HUES6 (cell line): ENCODE data around the gene C1QL2.
A peak's percentile ranks its signal among the peaks of the same experiment; 100 is the strongest.

Experiments
- H3K27ac ChIP-seq: 2 replicates; pipeline ENCODE4 v1.7.0; 2013; ENCODE audit warnings: low read depth, mild to moderate bottlenecking, low read length, inconsistent platforms
- H3K27me3 ChIP-seq: 2 replicates; pipeline ENCODE4 v1.6.1; 2013; ENCODE audit warnings: low read length; ENCODE audit not compliant: control insufficient read depth, insufficient read depth
- H3K36me3 ChIP-seq: 2 replicates; pipeline ENCODE4 v1.6.1; 2013; ENCODE audit warnings: low read length; ENCODE audit not compliant: control insufficient read depth, insufficient read depth
- H3K4me1 ChIP-seq: 2 replicates; pipeline ENCODE4 v1.6.1; 2013; ENCODE audit warnings: low read length; ENCODE audit not compliant: control insufficient read depth, insufficient read depth
- H3K4me3 ChIP-seq: 2 replicates; pipeline ENCODE4 v1.5.1; 2013; ENCODE audit warnings: low read depth, low read length
- H3K9ac ChIP-seq: one replicate; pipeline ENCODE4 v1.6.1; 2013; ENCODE audit warnings: mild to moderate bottlenecking, low read length
- H3K9me3 ChIP-seq: 2 replicates; pipeline ENCODE4 v1.6.1; 2013; ENCODE audit warnings: low read depth, low read length; ENCODE audit not compliant: control insufficient read depth, insufficient read depth

Gene C1QL2

DNA sequence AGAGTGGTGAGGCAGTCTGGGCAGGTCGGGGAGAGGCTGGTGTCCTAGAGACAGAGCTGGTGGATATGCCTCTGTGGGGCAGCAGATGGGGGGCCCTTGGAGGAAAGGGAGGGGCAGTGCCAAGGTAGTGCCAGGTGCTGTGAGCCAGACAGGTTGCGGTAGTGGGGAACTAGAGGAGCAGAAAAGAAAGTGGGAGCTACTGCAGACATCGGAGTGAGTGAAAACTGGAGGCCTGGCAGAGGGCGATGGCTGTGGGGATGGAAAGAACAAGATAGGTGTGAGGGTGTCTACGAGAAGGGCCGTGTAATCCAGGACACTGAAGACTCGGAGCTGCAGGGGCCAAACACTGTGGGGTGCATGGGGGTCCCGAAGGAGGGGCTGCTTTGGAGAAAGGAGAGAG lies 21.7 kb downstream of the C1QL2 start:
- H3K27me3 ChIP-seq: no peaks in the 10 kb centered on the region
- H3K9ac ChIP-seq: no peak overlapping the region
- H3K4me1 ChIP-seq: 0 out of 2 replicates have a peak, but pooled peaks cover 4% of the 10 kb centered on the region
- H3K27ac ChIP-seq: no peak overlapping the region
- 0 out of 2 replicates have a peak, but pooled peaks cover 2% of the 10 kb centered on the region for H3K9me3 ChIP-seq
- no peaks in the 10 kb centered on the region for H3K36me3 ChIP-seq
- H3K4me3 ChIP-seq: no peak overlapping the region

GRCh38 chr2:119136093-119136492 lies 22.5 kb downstream of the C1QL2 start:
- H3K4me1 ChIP-seq: 0 out of 2 replicates have a peak, but pooled peaks cover 4% of the 10 kb centered on the region
- no peak overlapping the region for H3K27ac ChIP-seq
- no peak overlapping the region for H3K4me3 ChIP-seq
- H3K9ac ChIP-seq: no peak overlapping the region
- no peaks in the 10 kb centered on the region for H3K36me3 ChIP-seq
- H3K9me3 ChIP-seq: 0 out of 2 replicates have a peak, but pooled peaks cover 2% of the 10 kb centered on the region
- H3K27me3 ChIP-seq: no peaks in the 10 kb centered on the region

DNA sequence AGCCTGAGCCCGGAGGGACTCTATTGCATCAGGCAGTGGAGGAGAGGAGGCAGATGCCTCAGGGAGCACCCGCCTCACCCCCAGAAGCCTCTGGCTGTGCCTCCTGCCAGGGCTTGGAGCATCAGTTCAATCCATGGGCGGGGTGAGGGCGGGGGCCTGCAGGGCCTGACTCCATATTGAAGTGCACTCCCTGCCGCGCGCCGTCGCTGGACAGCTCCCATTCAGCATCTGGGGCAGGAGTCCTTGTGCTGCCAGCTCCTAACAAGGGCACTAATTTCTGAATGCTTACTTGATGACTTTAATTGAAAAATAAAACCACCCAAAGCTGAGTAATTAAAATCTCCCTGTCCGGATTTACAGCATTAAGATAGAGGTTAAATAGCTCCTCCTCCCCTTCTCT lies 23.8 kb downstream of the C1QL2 start:
- Histone ChIP-seq H3K9me3 (0 out of 2 replicates have a peak, but pooled peaks cover 2% of the 10 kb centered on the region), H3K36me3 (no peaks in the 10 kb centered on the region), H3K4me3 (no peak overlapping the region), H3K4me1 (peaks cover 15% of the 10 kb centered on the region), H3K9ac (no peak overlapping the region), H3K27ac (no peak overlapping the region), H3K27me3 (no peaks in the 10 kb centered on the region)

- no peak overlapping the region for H3K27ac ChIP-seq
- H3K4me1 ChIP-seq: peaks cover 15% of the 10 kb centered on the region
- no peak overlapping the region for H3K9ac ChIP-seq
- no peaks in the 10 kb centered on the region for H3K36me3 ChIP-seq
- peaks cover 34% of the 10 kb centered on the region for H3K27me3 ChIP-seq
- H3K9me3 ChIP-seq: no peaks in the 10 kb centered on the region
- peak overlapping the region; percentile 8; the same call in 1 of the 2 replicates for H3K4me3 ChIP-seq
Measured at GRCh38 chr2:119126650-119127049, 31.9 kb downstream of the C1QL2 start.

- H3K4me3 ChIP-seq: no peak overlapping the region
Measured at GRCh38 chr2:119123389-119123788, 35.2 kb downstream of the C1QL2 start.

DNA sequence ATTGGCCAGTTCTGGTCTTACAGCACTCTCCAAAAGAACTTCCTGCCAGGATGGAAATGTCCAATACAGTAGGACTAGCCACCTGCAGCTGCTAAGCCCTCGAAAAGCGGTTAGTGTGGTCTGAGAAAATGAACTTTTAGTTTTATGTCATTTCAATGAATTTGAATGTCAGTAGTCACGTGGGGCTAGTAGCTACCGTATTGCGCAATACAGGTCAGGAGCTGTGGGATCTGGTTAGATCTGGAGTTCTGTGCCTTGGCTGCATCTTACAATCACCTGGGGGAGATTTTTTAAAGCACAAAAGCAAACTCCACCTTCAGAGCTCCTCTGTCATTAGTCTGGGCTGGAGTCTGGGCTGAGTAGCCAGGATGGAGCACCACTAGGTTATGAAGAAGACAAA lies 35.9 kb downstream of the C1QL2 start:
- peaks cover 28% of the 10 kb centered on the region for H3K27me3 ChIP-seq
- no peaks in the 10 kb centered on the region for H3K9me3 ChIP-seq
- H3K9ac ChIP-seq: no peak overlapping the region
- H3K36me3 ChIP-seq: no peaks in the 10 kb centered on the region
- H3K4me1 ChIP-seq: peaks cover 21% of the 10 kb centered on the region
- no peak overlapping the region for H3K4me3 ChIP-seq
- no peak overlapping the region for H3K27ac ChIP-seq

More at GRCh38 chr2:119123389-119123788, 35.2 kb downstream of the C1QL2 start:
- Histone ChIP-seq H3K9me3 (no peaks in the 10 kb centered on the region), H3K27me3 (peaks cover 34% of the 10 kb centered on the region), H3K4me1 (peaks cover 16% of the 10 kb centered on the region), H3K9ac (no peak overlapping the region), H3K36me3 (no peaks in the 10 kb centered on the region), H3K27ac (no peak overlapping the region)

- H3K27ac ChIP-seq: no peak overlapping the region
- no peak overlapping the region for H3K4me3 ChIP-seq
- H3K4me1 ChIP-seq: peaks cover 17% of the 10 kb centered on the region
- no peak overlapping the region for H3K9ac ChIP-seq
- H3K9me3 ChIP-seq: no peaks in the 10 kb centered on the region
- H3K36me3 ChIP-seq: no peaks in the 10 kb centered on the region
- peaks cover 19% of the 10 kb centered on the region for H3K27me3 ChIP-seq
Measured at GRCh38 chr2:119119999-119120756, 38.4 kb downstream of the C1QL2 start.

DNA sequence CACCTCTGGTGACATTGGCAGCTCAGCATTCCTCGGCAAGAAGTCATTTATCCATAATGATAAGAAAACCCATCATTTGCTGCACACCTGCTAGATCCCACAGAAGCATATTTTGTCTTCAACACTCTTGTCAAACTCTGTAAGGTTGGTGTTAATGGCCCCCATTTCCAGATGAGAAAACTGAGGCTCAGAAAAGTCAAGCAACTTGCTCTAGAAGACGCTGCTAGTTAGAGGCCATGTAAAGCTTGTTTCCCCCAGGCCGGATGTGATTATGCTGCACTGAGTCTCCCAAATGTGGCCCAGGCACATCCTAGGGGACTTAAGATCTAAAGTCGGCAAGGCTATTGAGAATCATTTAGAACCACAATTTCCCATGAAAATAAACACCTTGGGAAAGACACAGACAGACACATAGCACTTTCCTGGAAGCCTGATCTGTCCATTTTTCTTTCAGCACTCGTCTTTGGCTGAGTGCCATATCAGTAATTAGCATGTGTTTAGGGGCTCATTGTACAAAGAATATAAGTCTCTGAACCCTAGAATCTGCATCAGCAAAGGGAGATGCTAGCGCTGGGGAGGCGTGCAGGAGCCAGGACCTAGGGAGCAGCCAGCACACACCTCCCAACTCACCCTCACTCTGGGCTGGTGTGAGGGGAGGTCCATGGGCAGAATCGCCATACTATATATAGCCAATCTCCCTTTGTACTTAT lies 39.3 kb downstream of the C1QL2 start:
- H3K9ac ChIP-seq: no peak overlapping the region
- peaks cover 17% of the 10 kb centered on the region for H3K4me1 ChIP-seq
- no peak overlapping the region for H3K4me3 ChIP-seq
- H3K9me3 ChIP-seq: no peaks in the 10 kb centered on the region
- no peaks in the 10 kb centered on the region for H3K36me3 ChIP-seq
- H3K27ac ChIP-seq: no peak overlapping the region
- H3K27me3 ChIP-seq: peaks cover 10% of the 10 kb centered on the region

GRCh38 chr2:119117891-119118882 lies 40.4 kb downstream of the C1QL2 start:
- Histone ChIP-seq H3K27ac (no peak overlapping the region), H3K4me3 (no peak overlapping the region), H3K9ac (no peak overlapping the region)

GRCh38 chr2:119117408-119117807 lies 41.1 kb downstream of the C1QL2 start:
- peaks cover 26% of the 10 kb centered on the region for H3K4me1 ChIP-seq
- H3K27me3 ChIP-seq: no peaks in the 10 kb centered on the region; the same call in 1 of the 2 replicates
- H3K4me3 ChIP-seq: no peak overlapping the region
- H3K36me3 ChIP-seq: no peaks in the 10 kb centered on the region
- no peaks in the 10 kb centered on the region for H3K9me3 ChIP-seq
- no peak overlapping the region for H3K9ac ChIP-seq
- no peak overlapping the region for H3K27ac ChIP-seq

More at GRCh38 chr2:119117891-119118882, 40.4 kb downstream of the C1QL2 start:
- Histone ChIP-seq H3K4me1 (peaks cover 23% of the 10 kb centered on the region), H3K9me3 (no peaks in the 10 kb centered on the region), H3K36me3 (no peaks in the 10 kb centered on the region), H3K27me3 (no peaks in the 10 kb centered on the region; the same call in 1 of the 2 replicates)
